Loucy (cell line): Measurements from ENCODE around the gene VWF.

Experiments used
- H2AFZ ChIP-seq: fragments of 200-600 bp; sonication (generic); 2 replicates; pipeline ENCODE4 v1.6.0; 2016; ENCODE audit warnings: antibody characterized with exemption, mild to moderate bottlenecking, low read length, moderate library complexity
- H3F3A ChIP-seq: fragments of 200-600 bp; 2 replicates; pipeline ENCODE4 v1.6.0; 2016; ENCODE audit warnings: antibody characterized with exemption, low read depth, mild to moderate bottlenecking
- H3K27me3 ChIP-seq: fragments of 200-600 bp; sonication (generic); 2 replicates; pipeline ENCODE4 v1.6.1; 2014; ENCODE audit warnings: low read length, mild to moderate bottlenecking; ENCODE audit not compliant: insufficient read depth, poor library complexity, severe bottlenecking
- H3K36me3 ChIP-seq: fragments of 200-600 bp; sonication (generic); 2 replicates; pipeline ENCODE4 v1.6.1; 2016; ENCODE audit warnings: low read length; ENCODE audit not compliant: insufficient read depth
- H3K4me1 ChIP-seq: fragments of 200-600 bp; sonication (generic); 2 replicates; pipeline ENCODE4 v1.5.1; 2014; ENCODE audit warnings: low read length, mild to moderate bottlenecking; ENCODE audit not compliant: insufficient read depth, poor library complexity, severe bottlenecking
- H3K4me2 ChIP-seq: fragments of 200-600 bp; sonication (generic); 2 replicates; pipeline ENCODE4 v1.6.0; 2014; ENCODE audit warnings: antibody characterized with exemption, low read length, low read depth, mild to moderate bottlenecking; ENCODE audit not compliant: poor library complexity, severe bottlenecking
- H3K4me3 ChIP-seq: fragments of 200-600 bp; sonication (generic); 2 replicates; pipeline ENCODE4 v1.5.1; 2014; ENCODE audit warnings: low read length, mild to moderate bottlenecking, mixed read lengths; ENCODE audit not compliant: poor library complexity, severe bottlenecking
- H3K79me2 ChIP-seq: fragments of 200-600 bp; sonication (generic); 2 replicates; pipeline ENCODE4 v1.6.1; 2014; ENCODE audit warnings: low read length; ENCODE audit not compliant: insufficient read depth
- H3K9ac ChIP-seq: fragments of 200-600 bp; sonication (generic); 2 replicates; pipeline ENCODE4 v1.6.0; 2014; ENCODE audit warnings: mild to moderate bottlenecking, low read depth, low read length, moderate library complexity; ENCODE audit not compliant: poor library complexity, severe bottlenecking
- H3K9me2 ChIP-seq: fragments of 200-600 bp; sonication (generic); replicated peaks from 2 replicates; pipeline ENCODE4 v1.6.1; 2016; ENCODE audit warnings: low read depth, low read length, mixed read lengths
- H3K9me3 ChIP-seq: fragments of 200-600 bp; sonication (generic); 2 replicates; pipeline ENCODE4 v1.6.1; 2014; ENCODE audit warnings: mild to moderate bottlenecking, antibody characterized with exemption, low read length, low read depth; ENCODE audit not compliant: insufficient read depth
- H4K20me1 ChIP-seq: fragments of 200-600 bp; sonication (generic); 2 replicates; pipeline ENCODE4 v1.6.0; 2014; ENCODE audit warnings: antibody characterized with exemption, low read length, mild to moderate bottlenecking; ENCODE audit not compliant: insufficient read depth, poor library complexity, severe bottlenecking
- CTCF ChIP-seq: fragments of 200-600 bp; sonication (generic); conservative IDR thresholded peaks from 2 replicates; pipeline ENCODE4 v1.5.1; 2014; ENCODE audit warnings: mild to moderate bottlenecking, antibody characterized with exemption, low read length
- EZH2phosphoT487 ChIP-seq: fragments of 200-600 bp; IDR thresholded peaks from 2 replicates; pipeline ENCODE4 v1.6.1; 2018; ENCODE audit warnings: antibody characterized with exemption, mild to moderate bottlenecking, moderate library complexity, borderline replicate concordance

VWF gene

GRCh38 chr12:5954661-5955060 lies 169.8 kb downstream of the VWF start:
- Histone ChIP-seq H4K20me1 (no peaks in the 10 kb centered on the region), H3K79me2 (no peaks in the 10 kb centered on the region), H3F3A (no peaks in the 10 kb centered on the region), H3K9me3 (no peaks in the 10 kb centered on the region), H3K4me2 (no peak overlapping the region), H3K27me3 (no peaks in the 10 kb centered on the region), H2AFZ (no peak overlapping the region), H3K4me3 (no peak overlapping the region), H3K9ac (no peak overlapping the region), H3K9me2 (no peaks in the 10 kb centered on the region), H3K36me3 (no peaks in the 10 kb centered on the region), H3K4me1 (no peaks in the 10 kb centered on the region)
- TF ChIP-seq CTCF, result no peak
- TF ChIP-seq EZH2phosphoT487, result no peak

- Histone ChIP-seq H3K4me3 (no peak overlapping the region), H3K9me2 (no peaks in the 10 kb centered on the region), H3K9me3 (no peaks in the 10 kb centered on the region), H3K4me1 (no peaks in the 10 kb centered on the region), H4K20me1 (no peaks in the 10 kb centered on the region), H3K79me2 (no peaks in the 10 kb centered on the region), H3F3A (no peaks in the 10 kb centered on the region), H3K4me2 (no peak overlapping the region), H2AFZ (no peak overlapping the region), H3K9ac (no peak overlapping the region), H3K27me3 (no peaks in the 10 kb centered on the region), H3K36me3 (no peaks in the 10 kb centered on the region)
- TF ChIP-seq EZH2phosphoT487, result no peak
- TF ChIP-seq CTCF, result no peak
These were observed 170.5 kb downstream of the VWF start for GRCh38 chr12:5953835-5954586.

GRCh38 chr12:5952031-5952430 lies 172.4 kb downstream of the VWF start:
- no peaks in the 10 kb centered on the region for H3K36me3 ChIP-seq
- H4K20me1 ChIP-seq, result no peaks in the 10 kb centered on the region
- no peaks in the 10 kb centered on the region for H3K9me2 ChIP-seq
- no peaks in the 10 kb centered on the region for H3K4me1 ChIP-seq
- H3K9me3 ChIP-seq, result no peaks in the 10 kb centered on the region
- H3K27me3 ChIP-seq, result no peaks in the 10 kb centered on the region
- H2AFZ ChIP-seq, result no peak overlapping the region
- H3K79me2 ChIP-seq, result no peaks in the 10 kb centered on the region
- H3F3A ChIP-seq, result no peaks in the 10 kb centered on the region
- H3K4me3 ChIP-seq, result no peak overlapping the region
- no peak for TF ChIP-seq EZH2phosphoT487
- TF ChIP-seq CTCF, result no peak
- no peak overlapping the region for H3K4me2 ChIP-seq
- no peak overlapping the region for H3K9ac ChIP-seq
